ENCODE measurements around the gene KLHDC7B.

KLHDC7B gene

DNA sequence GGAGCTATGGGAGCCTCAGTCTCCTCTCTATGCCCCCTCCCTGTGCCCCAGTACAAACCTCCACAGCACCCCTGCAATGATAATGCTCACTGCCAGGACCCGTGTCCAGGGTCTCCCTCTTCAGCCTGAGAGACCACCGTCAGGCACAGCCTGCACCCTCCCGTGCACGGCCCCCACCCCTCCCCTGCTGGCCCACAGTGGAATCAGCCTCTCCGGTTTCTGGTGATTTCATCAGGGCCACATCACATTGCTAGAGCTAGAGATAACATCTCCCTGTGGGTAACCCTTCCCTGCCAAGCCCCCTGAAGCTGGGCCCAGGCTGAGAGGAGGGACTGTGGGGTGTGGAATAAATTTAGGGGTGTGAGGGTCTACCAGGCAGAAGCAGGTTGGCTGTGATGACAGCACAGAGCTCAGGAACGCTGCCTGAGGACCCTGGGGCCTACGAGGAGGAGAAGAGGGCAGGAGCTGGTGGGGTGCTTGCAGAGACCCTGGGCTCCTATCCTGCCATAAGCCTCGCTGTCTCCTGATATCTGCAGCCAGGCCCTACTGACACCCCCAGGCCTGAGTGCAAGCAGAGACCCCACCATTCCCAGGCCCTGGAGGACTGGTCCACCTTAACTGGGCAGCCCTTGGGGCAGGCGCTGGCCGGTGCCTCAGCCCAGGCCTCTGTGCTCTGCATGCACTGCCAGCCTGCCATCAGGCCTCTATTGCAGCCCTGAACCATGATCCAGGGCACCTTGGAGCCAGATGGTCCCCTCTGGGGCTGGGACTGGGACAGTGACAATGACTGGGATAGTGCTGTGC, at the start of gene KLHDC7B:
KLHDC7B (plus strand) TSS at position 378 of the 804 bp plus-strand sequence; CDS start at position 723, 345 bp downstream.
- no peak for DNase-seq

DNA sequence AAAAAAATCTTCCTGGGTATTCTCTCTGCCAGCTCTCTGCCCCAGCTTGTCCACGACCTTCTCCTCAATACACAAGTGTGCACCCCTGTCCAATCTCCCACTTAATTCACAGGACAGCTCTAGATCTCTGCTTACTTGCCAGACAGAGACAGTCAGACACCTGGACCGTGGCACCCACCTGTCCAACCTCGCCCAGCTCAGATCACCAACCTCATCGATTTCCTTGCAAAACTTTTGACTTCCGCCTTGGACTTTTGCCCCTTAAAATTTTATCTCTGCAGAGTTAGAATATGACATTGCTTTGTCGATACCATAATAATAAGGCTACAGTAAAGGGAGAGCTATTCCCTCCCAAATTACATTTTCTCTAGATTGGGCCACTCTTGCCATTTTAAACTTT, 48.6 kb upstream of the KLHDC7B start:
- DNase-seq = no peak

DNA sequence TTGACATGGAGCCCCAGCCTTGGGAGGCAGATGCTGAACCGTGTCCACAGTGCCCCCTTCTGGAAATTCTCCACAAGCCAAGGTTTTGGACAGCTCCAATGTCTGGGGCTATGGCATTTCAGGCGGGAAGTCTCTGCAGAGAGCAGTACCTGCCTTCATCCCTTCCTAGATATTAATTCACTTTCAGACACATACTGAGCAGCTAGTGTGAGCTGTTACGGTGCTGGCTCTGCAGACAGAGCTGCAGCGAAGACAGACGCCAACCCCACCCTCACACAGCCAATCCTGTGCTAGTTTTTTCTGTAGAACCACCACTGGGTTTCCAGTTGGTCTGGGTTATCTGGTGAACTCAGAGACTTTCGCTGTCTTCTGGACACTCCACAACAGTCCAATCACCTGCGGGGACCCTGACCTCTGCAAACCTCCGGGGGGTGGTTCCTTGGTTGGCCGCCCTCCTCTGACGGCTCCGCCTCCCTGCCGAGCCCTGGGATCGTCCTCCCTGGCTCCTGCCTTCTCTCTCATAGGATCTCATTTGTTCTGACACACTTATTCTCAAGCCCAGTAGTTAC, 47.3 kb upstream of the KLHDC7B start:
- DNase-seq = peak; percentile 66

DNA sequence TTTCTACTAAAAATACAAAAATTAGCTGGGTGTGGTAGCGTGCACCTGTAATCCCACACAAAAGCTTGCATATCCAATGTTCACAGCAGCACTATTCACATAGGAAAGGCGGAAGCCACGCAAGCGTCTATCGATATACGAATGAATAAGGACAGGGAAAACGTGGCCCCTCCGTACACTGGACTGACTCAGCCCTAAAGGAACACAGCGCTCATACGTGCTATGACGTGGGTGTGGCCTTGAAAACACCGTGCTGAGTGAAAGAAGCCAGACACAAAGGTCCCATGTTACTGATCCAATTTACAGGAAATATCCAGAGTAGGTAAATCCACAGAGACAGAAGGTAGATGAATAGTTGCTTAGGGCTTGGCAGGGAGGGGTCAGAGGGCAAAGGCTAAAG, 45.2 kb upstream of the KLHDC7B start:
- no peak for DNase-seq

DNA sequence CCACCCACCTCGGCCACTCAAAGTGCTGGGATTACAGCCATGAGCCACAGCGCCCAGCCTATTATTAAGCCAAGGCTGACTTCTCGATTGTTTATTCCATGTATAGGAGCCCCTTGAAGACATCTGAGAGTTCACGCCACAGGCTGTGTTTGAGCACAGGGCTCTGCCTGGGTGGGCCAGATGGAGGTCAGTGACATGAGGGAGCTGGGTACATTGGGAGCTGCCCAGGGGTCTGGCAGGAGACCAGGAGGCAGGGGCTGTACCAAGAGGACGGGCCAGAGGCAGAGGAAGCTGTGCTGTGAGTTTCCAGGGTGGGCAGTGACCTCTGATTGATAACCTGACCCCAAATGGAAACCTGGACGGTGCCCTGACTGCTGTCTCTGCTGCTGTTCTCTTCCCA, 43.6 kb upstream of the KLHDC7B start:
- DNase-seq = no peak

DNA sequence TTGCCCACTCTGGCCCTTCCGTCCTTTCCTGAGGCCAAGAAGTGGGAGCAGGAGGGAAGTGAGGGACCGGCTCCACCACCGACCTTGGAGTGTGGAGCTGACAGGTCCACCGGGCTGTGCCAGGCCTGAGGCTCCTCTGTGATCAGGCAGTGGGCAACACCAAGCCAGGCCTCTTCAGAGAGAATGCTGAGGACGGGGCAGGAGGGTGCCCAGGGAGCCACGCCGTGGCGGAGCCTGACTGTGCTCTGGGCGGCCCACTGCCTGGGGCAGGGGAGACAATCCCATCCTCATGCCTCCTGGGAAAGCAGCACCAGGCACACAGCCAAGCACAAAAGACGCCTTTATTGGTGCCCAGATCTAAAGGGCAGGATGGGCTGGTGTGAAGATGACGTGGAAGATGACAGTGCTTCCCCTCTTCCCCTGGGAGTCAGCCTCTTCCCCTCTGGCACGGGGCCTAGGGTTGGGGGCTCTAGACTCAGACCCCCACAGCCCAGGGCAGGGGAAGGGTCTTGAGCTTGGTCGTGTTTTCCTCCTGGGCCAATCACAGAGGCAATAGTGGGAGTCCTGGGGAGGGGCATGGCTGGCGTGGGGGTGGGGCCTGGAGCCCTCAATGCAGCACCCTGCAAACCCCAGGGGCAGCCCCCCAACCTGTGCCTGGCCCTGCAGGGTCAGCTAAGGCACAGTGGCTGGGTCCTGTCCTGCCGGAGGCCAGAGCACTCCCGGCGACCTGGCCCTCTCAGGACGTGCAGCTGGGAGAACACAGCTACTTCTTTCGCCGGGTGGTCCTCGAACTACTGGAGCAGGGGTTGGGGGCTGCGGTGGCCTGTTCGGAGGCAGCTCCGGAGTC, 42.8 kb upstream of the KLHDC7B start:
- DNase-seq = no peak

DNA sequence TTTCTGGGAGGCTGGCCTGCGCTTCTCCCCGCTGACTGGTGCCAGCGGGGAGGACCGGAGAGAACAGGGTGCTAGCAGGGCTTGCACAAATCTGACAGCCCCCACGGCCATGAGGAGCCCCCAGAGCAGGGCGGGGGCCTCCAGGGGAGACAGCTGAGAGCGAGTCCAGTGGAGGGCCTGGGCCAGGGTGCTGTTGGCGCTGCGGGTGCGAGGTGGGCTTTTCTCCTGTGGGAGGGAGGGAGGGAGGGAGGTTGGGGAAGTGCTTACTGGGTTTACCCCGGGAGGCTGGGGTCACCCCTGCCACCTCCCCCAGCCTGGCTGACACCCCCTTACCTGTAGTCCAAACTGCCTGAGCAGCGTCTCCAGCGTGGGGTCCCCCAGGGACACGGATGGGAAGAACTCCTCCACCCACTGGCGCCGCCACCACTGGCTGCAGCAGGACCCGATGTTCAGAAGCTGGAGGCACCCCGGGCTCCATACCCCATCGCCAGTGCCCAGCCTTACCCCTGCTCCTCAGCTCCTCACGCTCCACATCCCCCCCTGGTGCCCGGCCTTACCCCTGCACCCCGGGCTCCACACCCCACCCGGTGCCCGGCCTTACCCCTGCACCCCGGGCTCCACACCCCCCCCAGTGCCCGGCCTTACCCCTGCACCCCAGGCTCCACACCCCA, 42.1 kb upstream of the KLHDC7B start:
- no peak for DNase-seq

DNA sequence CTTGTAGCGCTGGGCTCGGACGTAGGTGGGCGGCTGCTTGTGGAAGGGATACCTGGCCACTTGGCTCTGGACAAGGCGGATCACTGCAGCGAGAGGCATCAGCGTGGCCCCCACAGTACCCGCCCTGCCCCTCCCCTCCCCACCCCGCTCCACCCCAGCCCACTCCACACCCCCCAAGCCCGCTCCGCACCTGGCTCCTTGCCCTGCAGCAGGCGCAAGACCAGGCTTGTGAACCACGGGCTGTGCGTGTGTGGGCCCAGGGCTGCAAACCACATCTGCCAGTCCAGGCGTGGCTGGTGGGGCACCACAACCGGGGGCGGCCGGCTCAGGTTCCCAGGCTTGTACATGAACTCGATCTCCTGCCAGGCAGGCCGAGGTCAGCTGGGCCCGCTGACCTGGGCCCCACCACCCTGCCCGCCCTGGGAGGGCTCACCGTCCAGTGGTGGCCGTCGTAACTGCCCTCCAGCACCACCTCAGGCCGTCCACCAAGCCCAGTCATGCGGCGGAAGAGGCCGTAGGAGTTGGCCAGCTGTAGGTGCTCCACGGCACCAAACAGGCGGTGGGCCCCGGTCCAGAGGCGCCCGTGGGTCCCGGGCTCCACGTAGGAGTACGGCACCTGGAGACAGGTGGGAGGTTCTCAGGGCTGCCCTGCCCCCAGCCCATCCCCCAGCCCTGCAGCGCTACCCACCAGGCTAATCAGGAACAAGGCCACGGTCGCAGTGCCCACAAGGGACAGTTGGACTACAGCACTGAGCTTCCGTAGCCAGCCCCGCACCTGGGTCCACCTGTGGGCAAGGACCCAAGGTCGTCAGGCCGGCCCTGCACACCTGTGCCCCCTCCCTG, 41.1 kb upstream of the KLHDC7B start:
- DNase-seq = no peak

DNA sequence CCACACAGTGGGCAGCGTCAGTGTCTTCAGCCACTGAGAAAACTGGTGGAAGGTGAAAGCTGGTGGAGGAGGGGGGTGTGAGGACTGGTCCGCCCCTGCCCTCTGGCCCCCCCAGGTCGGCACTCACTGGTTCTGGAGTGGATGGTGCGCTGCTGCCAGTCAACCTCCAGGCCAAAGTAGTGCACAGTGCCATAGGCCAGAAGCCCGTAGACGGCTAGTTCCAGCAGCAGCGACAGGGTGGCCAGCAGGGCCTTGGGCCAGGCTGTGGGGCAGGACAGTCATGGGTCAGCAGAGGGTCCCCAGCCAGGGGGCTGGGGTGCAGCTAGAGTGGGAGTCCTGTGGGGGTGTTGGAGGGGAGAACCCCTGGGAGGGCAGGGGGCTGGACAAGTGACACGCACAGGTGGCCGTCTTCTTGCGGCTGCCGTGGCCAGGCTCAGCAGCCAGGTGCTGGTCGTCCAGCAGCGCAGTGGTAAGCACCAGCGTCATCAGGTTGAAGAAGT, 40.4 kb upstream of the KLHDC7B start:
- DNase-seq = no peak

DNA sequence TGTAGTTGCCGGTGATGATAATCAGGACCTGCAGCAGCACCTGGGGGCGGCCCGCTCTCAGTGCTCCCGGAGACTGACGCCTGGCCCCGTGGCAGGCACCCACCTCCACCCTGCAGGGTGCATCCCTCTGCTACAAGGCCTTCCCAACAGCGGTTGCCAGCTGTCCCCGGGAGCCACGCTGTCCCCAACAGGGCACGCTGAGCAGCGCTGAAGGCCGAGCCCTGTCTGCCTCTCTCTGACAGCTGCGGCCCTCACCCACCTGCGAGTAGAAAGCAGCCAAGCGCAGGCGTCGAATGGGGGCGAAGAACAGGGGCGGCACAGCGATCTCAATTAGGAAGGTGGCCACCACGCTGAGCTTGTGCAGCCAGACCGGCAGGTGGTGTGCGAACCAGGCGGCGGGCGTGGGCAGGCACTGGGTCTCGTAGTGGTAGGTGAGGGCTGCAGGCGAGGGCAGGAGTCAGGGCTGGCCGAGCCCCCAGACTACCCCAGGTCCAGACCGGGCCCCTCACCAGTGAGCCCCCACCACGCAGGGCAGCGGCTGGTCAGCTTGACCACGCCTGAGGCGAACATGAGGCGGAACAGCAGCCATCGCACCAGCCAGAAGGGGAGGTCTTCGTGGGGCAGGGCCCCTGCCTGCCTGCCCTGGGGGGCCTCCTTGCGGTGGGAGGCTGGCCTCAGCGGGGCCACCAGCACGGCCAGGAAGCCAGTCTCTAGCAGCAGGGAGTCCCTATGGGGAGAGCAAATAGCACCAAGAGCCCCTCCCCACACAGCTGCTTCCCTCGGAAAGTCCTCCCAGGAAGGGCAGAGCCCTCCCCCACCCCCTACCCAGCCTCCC, 39.7 kb upstream of the KLHDC7B start:
- no peak for DNase-seq

DNA sequence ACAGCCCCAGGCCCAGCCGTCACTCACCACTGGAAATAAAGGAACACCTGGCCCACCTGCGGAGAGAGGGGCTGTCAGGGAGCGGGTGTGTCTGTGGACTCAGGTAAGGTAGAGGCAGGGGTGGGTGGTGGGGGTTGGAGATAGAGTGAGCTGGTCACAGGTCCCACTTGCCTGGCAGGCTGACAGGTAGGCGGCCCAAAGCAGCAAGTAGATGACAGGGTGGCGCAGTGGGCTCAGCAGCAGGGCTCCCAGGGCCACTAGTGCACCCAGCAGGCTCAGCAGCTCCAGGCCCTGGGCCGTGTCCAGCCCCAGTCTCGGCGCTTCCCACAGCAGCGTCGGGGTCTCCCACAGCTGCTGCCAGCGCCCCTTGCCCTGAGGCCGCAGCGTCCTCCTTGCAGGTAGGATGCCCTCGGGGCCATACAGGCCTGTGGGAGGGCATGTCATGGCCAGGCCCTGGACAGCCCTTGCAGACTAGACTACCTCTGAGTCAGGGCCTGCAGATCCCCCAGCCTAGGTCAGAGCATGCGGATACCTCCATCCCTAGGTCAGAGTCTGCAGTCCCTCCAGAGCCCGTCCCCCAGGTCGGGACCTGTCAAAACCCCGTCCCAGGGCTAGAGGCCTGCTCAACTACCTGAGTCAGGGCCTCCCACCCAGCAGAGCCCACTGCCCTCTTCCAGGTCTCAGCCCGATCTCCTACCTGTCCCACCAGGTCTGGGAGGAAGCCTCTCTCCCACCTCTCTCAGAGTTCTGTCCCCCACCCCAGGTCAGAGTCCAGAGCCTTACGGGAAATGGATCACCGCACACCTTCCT, 38.9 kb upstream of the KLHDC7B start:
- no peak for DNase-seq

DNA sequence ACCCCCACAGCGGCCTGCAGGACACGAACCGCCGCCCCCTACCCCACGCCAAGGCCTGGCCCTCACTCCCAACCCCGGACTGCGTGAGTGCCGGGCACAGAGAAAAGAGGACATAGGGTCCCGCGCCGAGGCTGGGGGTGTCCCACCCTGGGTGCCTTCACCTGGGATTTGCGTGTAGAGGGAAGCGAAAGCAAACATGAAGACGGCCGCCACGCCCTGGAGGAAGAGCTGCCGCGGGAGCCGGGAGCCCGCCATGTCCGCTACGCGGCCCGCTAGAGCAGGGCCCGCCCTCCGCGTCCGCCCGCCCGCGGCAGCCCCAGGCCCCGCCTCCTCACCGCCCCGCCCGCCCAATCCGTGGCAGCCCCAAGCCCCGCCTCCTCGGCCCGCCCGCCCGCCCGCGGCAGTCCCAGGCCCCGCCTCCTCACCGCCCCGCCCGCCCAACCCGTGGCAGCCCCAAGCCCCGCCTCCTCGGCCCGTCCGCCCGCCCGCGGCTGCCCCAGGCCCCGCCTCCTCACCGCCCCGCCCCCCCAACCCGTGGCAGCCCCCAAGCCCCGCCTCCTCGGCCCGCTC, 38.2 kb upstream of the KLHDC7B start, which contains the start of gene LMF2:
LMF2 (minus strand) TSS at position 282 of the 570 bp plus-strand sequence; CDS start at position 255, 27 bp downstream.
- DNase-seq = peak; percentile 95

DNA sequence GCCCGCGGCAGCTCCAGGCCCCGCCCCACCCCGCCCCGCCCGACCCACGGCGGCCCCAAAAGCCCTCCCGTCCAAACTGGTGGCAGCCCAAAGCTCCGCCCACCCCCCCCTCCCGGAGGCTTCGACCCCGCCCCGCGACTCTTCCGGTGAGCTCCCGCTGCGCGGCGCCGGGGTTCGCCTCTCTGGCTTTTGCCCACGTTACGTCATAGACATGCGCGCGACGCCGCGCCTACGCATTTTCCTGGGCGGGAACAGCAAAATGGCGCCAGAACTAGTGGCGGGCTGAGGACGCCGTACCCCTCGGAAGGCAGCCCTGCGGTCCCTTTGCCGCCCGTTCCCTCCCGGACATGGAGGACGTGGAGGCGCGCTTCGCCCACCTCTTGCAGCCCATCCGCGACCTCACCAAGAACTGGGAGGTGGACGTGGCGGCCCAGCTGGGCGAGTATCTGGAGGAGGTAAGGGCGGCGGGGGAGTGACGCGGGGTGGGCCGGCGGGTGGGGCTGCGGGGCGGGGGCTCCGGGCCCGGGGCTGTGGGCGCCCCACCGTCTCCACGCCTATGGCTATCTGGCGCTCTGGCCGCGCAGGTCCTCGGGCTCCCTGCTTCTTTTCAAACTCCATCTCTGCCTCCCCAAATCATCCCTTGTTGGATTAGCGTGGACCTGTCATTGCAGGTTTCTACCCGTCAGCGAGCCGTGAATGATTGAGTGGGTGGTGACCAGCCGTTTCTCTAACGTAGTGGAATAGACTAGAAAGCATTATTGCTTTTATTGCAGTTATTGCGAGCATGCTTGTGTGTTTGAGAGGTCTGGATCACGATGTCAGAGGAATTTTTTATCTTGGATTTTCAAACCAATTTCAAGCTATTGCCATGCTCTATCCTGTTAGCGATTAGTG, 37.5 kb upstream of the KLHDC7B start, which contains the start of gene NCAPH2:
NCAPH2 (plus strand) TSS at position 234 of the 894 bp plus-strand sequence; CDS start at position 348, 114 bp downstream.
- peak; percentile 98 for DNase-seq

DNA sequence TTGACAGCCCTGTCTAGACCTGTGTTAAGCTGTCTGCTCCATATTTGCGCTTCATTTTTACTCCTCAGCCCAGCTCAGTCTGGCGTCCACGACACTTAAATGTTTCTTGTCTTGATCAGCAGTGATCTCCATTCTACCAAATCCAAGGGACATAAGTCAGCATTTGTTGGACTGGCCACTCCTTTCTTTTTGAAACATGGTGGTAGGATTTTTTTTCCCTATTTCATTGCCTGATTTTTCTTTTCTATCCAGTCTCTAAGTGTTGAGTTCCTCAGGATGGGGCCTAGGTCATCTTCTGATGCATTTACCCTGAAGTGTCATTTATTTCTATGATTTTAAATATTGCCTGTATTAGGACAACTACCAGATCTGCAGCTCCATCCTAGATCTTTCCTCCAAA, 36.8 kb upstream of the KLHDC7B start:
- DNase-seq = no peak

DNA sequence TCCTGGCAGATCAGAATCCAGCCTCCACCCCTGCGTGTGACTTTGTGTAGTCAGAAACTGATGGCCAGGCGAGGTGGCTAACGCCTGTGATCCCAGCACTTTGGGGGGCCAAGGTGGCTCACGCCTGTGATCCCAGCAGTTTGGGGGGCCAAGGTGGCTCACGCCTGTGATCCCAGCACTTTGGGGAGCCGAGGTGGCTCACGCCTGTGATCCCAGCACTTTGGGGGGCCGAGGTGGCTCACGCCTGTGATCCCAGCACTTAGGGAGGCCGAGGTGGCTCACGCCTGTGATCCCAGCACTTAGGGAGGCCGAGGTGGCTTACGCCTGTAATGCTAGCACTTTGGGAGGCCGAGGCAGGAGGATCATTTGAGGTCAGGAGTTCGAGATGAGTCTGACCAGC, 32.5 kb upstream of the KLHDC7B start:
- no peak for DNase-seq

DNA sequence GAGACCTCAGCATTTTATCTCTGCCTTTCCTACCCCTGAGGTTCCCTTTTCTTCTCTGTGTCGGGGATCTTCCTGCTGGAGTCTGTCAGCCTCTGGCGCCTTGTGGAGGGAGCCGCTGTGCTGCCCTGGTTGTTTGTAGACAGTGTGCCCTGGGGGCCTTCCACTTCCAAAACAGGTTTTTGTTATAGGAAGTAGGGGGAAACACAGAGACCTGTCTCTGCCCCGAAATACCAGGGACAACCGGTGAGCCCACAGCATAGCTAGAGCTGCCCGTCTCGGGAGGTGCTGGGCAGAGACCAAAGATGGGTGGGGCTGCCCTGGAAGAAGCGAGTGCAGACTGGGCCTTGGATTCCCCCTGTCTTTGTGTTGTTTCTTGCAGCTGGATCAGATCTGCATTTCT, 29.6 kb upstream of the KLHDC7B start:
- no peak for DNase-seq

DNA sequence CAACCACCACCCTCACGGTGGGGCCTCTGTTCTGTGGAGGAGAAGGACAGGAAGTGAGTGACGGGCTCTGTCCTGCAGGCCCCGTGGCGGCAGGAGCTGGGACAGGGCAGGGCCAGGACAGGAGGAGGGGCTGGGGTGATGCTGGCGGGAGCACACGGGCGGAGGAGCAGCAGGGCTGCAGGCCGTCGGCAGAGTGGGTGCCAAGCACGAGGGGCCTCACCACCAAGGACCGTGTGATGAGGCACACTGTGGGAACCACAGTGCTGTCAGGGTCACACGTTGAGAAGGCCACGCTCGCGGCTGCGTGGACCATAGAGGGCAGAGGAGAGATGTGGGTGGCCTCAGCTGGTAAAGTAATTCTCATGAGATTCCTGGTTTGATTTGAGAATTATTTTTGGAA, 28.8 kb upstream of the KLHDC7B start:
- DNase-seq = no peak

DNA sequence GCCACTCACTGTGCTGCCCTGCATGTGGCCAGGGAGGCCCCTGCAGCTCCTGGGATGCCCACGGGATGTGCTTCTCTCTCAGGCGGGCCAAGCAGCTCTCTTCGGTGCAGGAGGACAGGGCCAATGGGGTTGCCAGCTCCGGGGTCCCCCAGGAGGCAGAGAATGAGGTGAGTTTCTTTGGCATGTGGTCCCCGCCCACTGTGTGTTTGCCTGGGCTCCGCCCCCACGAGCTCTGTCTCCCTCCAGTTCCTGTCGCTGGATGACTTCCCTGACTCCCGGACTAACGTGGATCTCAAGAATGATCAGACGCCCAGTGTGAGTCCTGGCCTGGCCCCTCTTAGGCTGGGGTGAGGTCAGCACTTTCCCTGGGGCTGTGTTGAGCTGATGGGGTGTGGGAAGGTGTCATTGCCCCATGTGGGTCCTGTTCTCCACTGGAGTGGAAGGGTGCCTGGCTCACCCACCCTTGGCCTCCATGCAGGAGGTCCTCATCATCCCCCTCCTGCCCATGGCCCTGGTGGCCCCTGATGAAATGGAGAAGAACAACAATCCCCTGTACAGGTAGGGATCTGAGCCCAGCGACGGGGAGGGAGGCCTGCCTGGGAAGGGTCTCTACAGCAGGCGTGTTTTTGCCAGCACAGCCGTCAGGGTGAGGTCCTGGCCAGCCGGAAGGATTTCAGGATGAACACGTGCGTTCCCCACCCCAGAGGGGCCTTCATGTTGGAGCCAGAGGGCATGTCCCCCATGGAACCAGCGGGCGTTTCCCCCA, 28.0 kb upstream of the KLHDC7B start:
- no peak for DNase-seq

All from midbrain (tissue), 1 donor.